SK-N-MC (cell line): ENCODE data around the gene SYT8.

Experiments
- EZH2 ChIP-seq: fragments of 200-600 bp; sonication (generic); IDR thresholded peaks from one replicate; pipeline ENCODE4 v1.6.1; 2017; ENCODE audit warnings: antibody characterized with exemption
- POLR2AphosphoS5 ChIP-seq: IDR thresholded peaks from 2 replicates; pipeline ENCODE4 v1.6.1; 2012; ENCODE audit warnings: mild to moderate bottlenecking, low read depth, low read length, borderline replicate concordance

- no peak for TF ChIP-seq EZH2
- TF ChIP-seq POLR2AphosphoS5, result no peak
These were observed 13.2 kb upstream of the SYT8 start for GRCh38 chr11:1821562-1821961.
